NCI-H1092 treated with DMSO at 0.1 percent for 48 hours (cell line): ENCODE measurements around the gene CNGA3.
"Not testable (repeated sequence)": the region's sequence is repeated elsewhere in the genome, so short reads cannot be mapped to it uniquely, and the experiment has no call there.

Experiments used
- DNase-seq: peaks from one replicate; lab custom pipeline; 2025; lab: John Stamatoyannopoulos, UW

The CNGA3 gene

GRCh38 chr2:98346311-98347236 is at the start of gene CNGA3:
CNGA3 (plus strand) TSS chr2:98346456; CDS start chr2:98369976, 23,520 bp downstream.
- no peak for DNase-seq

GRCh38 chr2:98297817-98298682 is 48.2 kb upstream of the CNGA3 start:
- no peak for DNase-seq

DNA sequence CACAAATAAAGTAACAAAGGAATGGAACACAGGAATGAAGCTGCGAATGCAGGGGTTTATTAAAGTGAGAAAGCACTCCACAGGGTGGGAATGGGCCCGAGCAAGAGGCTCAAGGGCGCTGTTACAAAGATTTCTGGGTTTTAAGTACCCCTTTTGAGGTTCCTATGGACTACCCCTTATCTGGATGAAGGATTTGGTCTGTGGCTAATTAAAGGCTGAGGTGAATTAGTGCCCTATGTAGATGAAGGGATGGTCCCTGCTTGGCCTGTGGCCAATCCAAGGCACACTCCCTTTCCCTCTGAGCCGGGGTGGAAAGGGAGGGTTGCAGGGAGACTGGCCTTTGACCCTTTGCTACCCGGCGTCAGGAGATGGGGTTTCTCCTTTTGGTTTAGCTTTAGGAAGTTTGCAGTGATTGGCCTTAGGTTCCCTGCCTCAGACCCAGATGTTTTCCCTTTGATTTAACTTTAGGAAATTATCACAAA is 47.5 kb upstream of the CNGA3 start:
- no peak for DNase-seq

DNA sequence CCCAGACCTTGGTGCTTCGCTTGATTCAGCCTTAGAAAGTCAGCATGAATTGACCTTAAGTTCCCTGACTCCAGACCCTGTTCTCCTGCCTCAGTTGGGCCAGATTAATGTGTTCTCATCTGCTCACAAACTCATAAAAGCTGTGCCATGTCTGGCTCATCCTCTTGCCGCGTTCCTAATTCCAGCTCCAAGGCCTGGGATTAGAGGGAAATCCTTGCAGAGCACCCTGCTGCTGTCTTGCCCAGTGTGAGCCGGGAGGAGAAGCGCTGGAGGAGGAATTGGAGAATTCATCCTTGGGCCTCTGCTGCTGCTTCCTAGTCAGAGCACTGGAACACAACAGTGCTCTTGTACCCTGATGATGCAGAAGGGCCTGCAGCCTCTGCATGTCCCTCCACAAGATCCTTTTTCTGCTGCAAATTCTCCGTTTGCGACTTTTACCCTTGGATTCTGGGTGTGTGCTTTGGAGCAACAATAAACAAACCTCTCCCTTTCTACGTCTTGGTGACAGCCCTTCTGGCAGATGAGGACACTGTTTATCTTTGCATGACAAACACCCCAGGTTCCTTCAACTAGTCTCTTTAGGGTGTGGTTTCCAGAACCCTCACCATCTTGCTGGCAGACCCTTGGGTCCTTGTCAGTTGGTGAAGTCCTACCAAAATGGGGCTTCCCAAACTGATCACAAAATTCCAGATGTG is 46.9 kb upstream of the CNGA3 start:
- DNase-seq: no peak

GRCh38 chr2:98300141-98300874 is 45.9 kb upstream of the CNGA3 start:
- DNase-seq: no peak

- DNase-seq: no peak
Measured at GRCh38 chr2:98301469-98301868, 44.8 kb upstream of the CNGA3 start.

GRCh38 chr2:98307131-98307696 is 39.0 kb upstream of the CNGA3 start:
- DNase-seq: not testable (repeated sequence)

GRCh38 chr2:98308068-98308467 is 38.2 kb upstream of the CNGA3 start:
- no peak for DNase-seq

- peak; percentile 33 for DNase-seq
Measured at GRCh38 chr2:98308532-98308931, 37.7 kb upstream of the CNGA3 start.

DNA sequence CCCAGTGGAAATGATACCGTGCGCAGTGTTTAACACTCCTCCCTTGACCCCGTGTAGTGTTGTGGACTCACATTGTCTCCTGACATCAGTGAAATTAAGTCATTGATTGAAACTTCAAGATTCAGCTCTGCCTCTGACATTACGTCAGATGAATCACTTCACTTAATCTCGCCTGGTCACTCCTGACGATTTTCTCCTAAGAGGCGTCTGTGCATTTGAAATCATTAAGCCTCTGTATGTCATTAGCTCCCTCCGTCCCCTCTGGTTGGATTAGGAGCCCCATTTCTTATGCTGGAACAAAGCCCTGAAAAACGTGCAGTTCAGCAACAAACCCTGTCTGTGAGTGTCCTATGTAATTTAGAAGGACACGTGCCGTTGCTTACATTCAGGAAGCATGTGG is 36.7 kb upstream of the CNGA3 start:
- DNase-seq: no peak

GRCh38 chr2:98310010-98310409 is 36.2 kb upstream of the CNGA3 start:
- DNase-seq: no peak

DNA sequence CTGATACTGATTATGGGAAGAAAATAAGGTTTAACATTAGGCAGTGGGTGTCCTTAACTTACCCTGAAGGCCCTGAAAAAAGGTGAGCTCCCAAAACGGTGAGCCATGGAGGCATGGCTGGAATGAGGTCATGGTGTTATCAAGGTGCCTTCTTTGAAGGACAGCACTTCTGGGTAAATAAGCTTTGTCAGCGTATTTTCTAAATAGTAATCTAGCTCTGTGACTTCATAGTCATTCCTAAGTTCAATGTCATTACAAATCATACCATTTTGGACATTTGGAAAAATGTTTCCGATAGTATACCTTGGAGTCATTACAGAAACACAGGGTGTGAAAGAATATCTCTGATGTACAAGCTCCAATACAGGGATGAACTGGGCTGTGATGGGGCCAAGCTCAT is 35.2 kb upstream of the CNGA3 start:
- no peak for DNase-seq

GRCh38 chr2:98311771-98312545 is 34.3 kb upstream of the CNGA3 start:
- no peak for DNase-seq

DNA sequence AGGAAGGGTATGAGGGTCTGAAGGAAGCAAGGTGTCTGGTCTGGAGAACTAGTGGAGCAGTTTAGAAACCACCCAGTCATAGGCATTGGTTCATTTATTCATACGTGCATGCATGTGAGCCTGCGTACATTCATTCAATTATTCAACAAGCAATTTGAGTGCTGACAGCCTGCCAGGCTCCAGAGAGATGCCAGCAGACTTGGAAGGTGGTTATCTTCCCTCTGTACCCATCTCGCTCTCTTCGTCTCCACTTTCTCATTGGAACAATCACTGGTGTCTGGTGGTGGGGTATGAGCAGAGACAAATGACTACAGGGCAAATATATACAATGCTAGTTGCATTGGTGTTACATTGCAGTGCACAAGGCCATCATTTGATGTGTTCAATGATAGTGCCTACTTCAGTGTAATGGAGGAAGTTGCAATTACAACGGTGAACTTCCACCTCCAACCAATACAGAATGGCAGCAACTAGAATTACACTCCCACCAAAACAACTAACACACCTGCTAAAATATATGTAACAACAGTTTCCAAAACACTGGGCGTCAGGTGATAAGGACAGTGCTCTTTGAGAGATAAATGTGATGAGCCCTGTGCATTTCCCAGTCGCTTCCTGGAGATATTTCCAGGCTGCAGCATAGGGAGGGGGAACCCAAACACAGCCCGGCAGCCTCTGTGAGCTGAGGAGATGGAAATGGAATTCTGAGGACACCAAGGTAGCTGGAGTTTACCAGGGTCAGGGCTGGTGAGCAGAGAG is 32.6 kb upstream of the CNGA3 start:
- DNase-seq: no peak

- no peak for DNase-seq
Measured at GRCh38 chr2:98314251-98314650, 32.0 kb upstream of the CNGA3 start.

GRCh38 chr2:98315957-98316356 is 30.3 kb upstream of the CNGA3 start:
- no peak for DNase-seq

- DNase-seq: no peak
Measured at GRCh38 chr2:98317214-98317613, 29.0 kb upstream of the CNGA3 start.

DNA sequence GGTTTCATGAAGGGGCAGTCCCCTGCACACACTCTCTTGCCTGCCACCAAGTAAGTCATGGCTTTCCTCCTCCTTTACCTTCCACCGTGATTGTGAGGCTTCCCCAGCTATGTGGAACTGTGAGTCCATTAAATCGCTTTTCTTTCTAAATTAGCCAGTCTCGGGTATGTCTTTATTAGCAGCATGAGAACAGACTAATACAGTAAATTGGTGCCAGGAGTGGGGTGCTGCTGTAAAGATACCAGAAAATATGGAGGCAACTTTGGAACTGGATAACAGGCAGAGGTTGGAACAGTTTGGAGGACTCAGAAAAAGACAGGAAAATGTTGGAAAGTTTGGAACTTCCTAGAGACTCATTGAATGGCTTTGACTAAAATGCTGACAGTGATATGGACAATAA is 26.1 kb upstream of the CNGA3 start:
- DNase-seq: not testable (repeated sequence)

DNA sequence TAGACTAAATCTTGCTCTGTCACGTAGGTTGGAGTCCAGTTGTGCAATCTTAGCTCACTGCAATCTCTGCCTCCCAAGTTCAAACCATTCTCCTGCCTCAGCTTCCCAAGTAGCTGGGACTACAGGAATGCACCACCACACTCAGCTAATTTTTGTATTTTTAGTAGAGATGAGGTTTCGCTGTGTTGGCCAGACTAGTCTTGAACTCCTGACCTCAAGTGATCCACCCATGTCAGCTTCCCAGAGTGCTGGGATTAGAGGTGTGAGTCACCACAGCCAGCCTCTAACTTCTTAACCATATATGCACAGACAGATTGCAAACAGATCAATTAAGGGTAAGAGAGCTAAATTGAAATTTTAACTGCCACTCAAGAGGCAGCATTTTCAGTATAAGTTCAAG is 22.1 kb upstream of the CNGA3 start:
- DNase-seq: no peak

DNA sequence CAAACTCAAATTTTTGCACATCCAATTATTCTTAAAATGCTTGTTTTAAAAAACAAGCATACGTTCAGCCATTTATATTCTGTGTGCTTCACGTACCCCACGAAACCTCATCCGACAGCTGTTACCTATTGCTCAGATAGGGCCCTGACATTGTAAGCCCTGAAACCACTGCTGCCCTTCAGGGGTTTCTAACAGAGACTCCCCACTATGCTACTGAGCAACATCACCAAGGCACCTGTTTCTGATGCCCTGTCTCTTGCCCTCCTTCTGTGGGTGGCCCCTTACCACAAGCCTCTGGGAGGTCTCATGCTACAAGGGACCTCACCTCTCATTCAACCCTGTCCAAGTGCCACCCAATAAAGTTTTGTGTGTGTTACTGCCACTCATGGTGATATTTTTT is 18.5 kb upstream of the CNGA3 start:
- DNase-seq: no peak
